GM18909 (cell line): ENCODE results near the gene ASB15.

Experiments used
- ATAC-seq: cut with Tn5 transposase; IDR thresholded peaks from one replicate; pipeline ENCODE4 v1.9.1; 2021; ENCODE audit warnings: mild to moderate bottlenecking; ENCODE audit not compliant: unreplicated experiment, poor library complexity

ASB15 gene

GRCh38 chr7:123660514-123661354 lies 59.1 kb downstream of the ASB15 start:
- no peak for ATAC-seq

GRCh38 chr7:123661765-123662164 lies 60.1 kb downstream of the ASB15 start:
- ATAC-seq: no peak

- ATAC-seq: no peak
These were observed 60.7 kb downstream of the ASB15 start for GRCh38 chr7:123662293-123662692.

- ATAC-seq: no peak
These were observed 61.1 kb downstream of the ASB15 start for GRCh38 chr7:123662755-123663154.

GRCh38 chr7:123663200-123663599 lies 61.6 kb downstream of the ASB15 start:
- ATAC-seq: no peak

- no peak for ATAC-seq
These were observed 63.5 kb downstream of the ASB15 start for GRCh38 chr7:123665157-123665556.

GRCh38 chr7:123665896-123666295 lies 64.3 kb downstream of the ASB15 start:
- no peak for ATAC-seq

GRCh38 chr7:123666492-123666891 lies 64.9 kb downstream of the ASB15 start:
- ATAC-seq: no peak

GRCh38 chr7:123669485-123669884 lies 67.9 kb downstream of the ASB15 start:
- no peak for ATAC-seq

GRCh38 chr7:123673137-123673732 lies 71.6 kb downstream of the ASB15 start:
- ATAC-seq: no peak

GRCh38 chr7:123673752-123674398 lies 72.3 kb downstream of the ASB15 start:
- ATAC-seq: no peak

- ATAC-seq: no peak
These were observed 73.0 kb downstream of the ASB15 start for GRCh38 chr7:123674399-123675180.

- no peak for ATAC-seq
These were observed 73.5 kb downstream of the ASB15 start for GRCh38 chr7:123675181-123675473.

- no peak for ATAC-seq
These were observed 75.6 kb downstream of the ASB15 start for GRCh38 chr7:123677061-123677715.

- ATAC-seq: no peak
These were observed 78.0 kb downstream of the ASB15 start for GRCh38 chr7:123679614-123680013.

- ATAC-seq: no peak
These were observed 79.0 kb downstream of the ASB15 start for GRCh38 chr7:123680580-123680979.

GRCh38 chr7:123681561-123681960 lies 79.9 kb downstream of the ASB15 start:
- ATAC-seq: no peak

- ATAC-seq: peak; percentile 71
These were observed 81.1 kb downstream of the ASB15 start for GRCh38 chr7:123682690-123683089.

- ATAC-seq: no peak
These were observed 85.5 kb downstream of the ASB15 start for GRCh38 chr7:123687161-123687560.

GRCh38 chr7:123687727-123688126 lies 86.1 kb downstream of the ASB15 start:
- ATAC-seq: no peak
